Measurements from ENCODE around the gene MOBP. TPM values are rescaled to one million over a fixed set of nuclear protein-coding genes. Genes with fewer than 3 reads are reported as not detected.
"Not testable (repeated sequence)": the region's sequence is repeated elsewhere in the genome, so short reads cannot be mapped to it uniquely, and the experiment has no call there.

MOBP gene, protein sequence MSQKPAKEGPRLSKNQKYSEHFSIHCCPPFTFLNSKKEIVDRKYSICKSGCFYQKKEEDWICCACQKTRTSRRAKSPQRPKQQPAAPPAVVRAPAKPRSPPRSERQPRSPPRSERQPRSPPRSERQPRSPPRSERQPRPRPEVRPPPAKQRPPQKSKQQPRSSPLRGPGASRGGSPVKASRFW
- total RNA-seq (2021; fragmentation: NEBNext Ultra II Directional; extraction: Animal tissue kit (Norgen Biotek cat#: 25700)), result not detected
- long read RNA-seq, result 0 reads

GRCh38 chr3:39467394-39468107, at the start of gene MOBP:
TSS of gene MOBP (plus strand) at chr3:39467680. CDS start at chr3:39502070, 34,390 bp downstream.
- H3K9me3 Mint-ChIP-seq, result no peaks in the 10 kb centered on the region
- H3K4me1 Mint-ChIP-seq (ENCODE audit: low read depth), result no peaks in the 10 kb centered on the region
- no peak for DNase-seq
- no peak within 1 kb of the TSS for H3K4me3 Mint-ChIP-seq
- H3K36me3 Mint-ChIP-seq (ENCODE audit: low read depth), result no peaks in the 10 kb centered on the region
- peaks cover 5% of the 10 kb centered on the region for H3K27me3 Mint-ChIP-seq (ENCODE audit: insufficient read depth)
- no peak for TF ChIP-seq CTCF (IDR thresholded peaks at IDR 0.05)
- no peak within 1 kb of the TSS for H3K27ac Mint-ChIP-seq

- DNase-seq; H3K27ac Mint-ChIP-seq; H3K27me3 Mint-ChIP-seq (ENCODE audit: insufficient read depth); H3K9me3 Mint-ChIP-seq; H3K4me3 Mint-ChIP-seq: not testable (repeated sequence)
- H3K4me1 Mint-ChIP-seq (ENCODE audit: low read depth), result peaks cover 12% of the 10 kb centered on the region
- peaks cover 12% of the 10 kb centered on the region for H3K36me3 Mint-ChIP-seq (ENCODE audit: low read depth)
Observed at GRCh38 chr3:39418556-39419225, 48.8 kb upstream of the MOBP start.

- Mint-ChIP-seq H3K36me3 (ENCODE audit: low read depth) (peaks cover 2% of the 10 kb centered on the region; the same call in 1 of the 2 replicates), H3K4me1 (ENCODE audit: low read depth) (peaks cover 2% of the 10 kb centered on the region), H3K4me3 (no peak overlapping the region), H3K9me3 (no peaks in the 10 kb centered on the region), H3K27ac (no peak overlapping the region), H3K27me3 (ENCODE audit: insufficient read depth) (peaks cover 5% of the 10 kb centered on the region)
- DNase-seq, result no peak
- TF ChIP-seq CTCF (IDR thresholded peaks at IDR 0.05), result no peak
Observed at GRCh38 chr3:39419742-39420315, 47.7 kb upstream of the MOBP start.

DNA sequence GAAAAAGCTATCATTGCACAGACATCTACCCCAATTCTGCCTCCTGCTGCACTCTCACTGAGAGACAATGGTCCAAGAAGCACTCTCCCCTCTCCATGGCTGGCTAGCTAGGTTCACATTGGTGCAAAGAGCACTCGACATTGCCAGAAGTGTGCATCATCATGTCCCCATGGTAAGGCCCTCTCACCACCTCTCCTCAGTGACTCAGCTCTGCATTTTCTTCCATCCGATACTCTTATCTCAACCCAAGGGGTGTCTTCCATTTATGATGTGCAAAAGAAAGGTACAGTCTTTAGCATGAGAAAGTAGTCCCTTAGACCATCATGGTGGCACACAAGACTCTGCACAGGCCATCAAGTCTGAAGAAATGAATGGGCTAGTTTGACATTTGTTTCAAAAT, 46.9 kb upstream of the MOBP start:
- H3K9me3 Mint-ChIP-seq, result no peaks in the 10 kb centered on the region
- H3K4me1 Mint-ChIP-seq (ENCODE audit: low read depth), result no peaks in the 10 kb centered on the region; the same call in 1 of the 2 replicates
- no peak for DNase-seq
- H3K27me3 Mint-ChIP-seq (ENCODE audit: insufficient read depth), result peaks cover 1% of the 10 kb centered on the region
- no peak overlapping the region for H3K4me3 Mint-ChIP-seq
- no peaks in the 10 kb centered on the region for H3K36me3 Mint-ChIP-seq (ENCODE audit: low read depth)
- no peak for TF ChIP-seq CTCF (IDR thresholded peaks at IDR 0.05)
- H3K27ac Mint-ChIP-seq, result no peak overlapping the region

GRCh38 chr3:39423436-39423970, 44.0 kb upstream of the MOBP start:
- no peaks in the 10 kb centered on the region for H3K27me3 Mint-ChIP-seq (ENCODE audit: insufficient read depth)
- no peak overlapping the region for H3K27ac Mint-ChIP-seq
- no peaks in the 10 kb centered on the region for H3K4me1 Mint-ChIP-seq (ENCODE audit: low read depth)
- no peak for DNase-seq
- no peaks in the 10 kb centered on the region for H3K36me3 Mint-ChIP-seq (ENCODE audit: low read depth)
- no peaks in the 10 kb centered on the region for H3K9me3 Mint-ChIP-seq
- TF ChIP-seq CTCF (IDR thresholded peaks at IDR 0.05), result no peak
- no peak overlapping the region for H3K4me3 Mint-ChIP-seq
